Fibroblast of skin of scalp (primary cell): ENCODE measurements around the gene CAMTA1.

Experiments used
- DNase-seq: peaks from one replicate; pipeline ENCODE4 v3.0.0-alpha.2; 2013

CAMTA1 gene

GRCh38 chr1:7610106-7610731 lies 825.0 kb downstream of the CAMTA1 start:
- DNase-seq = no peak

DNA sequence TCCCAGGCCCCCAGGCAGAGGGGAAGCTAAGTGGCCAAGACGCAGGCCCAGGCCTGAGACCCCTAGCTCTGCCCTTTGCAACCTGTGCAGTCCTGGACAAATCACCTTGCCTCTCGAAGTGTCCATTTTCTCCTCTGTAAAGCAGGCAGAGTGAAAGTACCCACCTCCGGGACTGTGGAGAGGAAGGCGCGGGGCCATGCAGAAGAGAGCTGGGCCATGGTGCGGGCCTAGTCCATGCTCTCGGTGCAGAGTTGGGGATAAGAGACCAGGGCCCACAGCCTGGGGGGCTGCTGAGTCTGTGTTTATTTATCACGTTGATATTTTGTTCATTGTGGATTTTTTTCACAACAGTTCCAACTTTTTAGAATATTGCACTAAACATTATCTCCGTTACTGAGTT lies 825.7 kb downstream of the CAMTA1 start:
- DNase-seq = no peak

- no peak for DNase-seq
Observed at GRCh38 chr1:7611421-7612010, 826.3 kb downstream of the CAMTA1 start.

DNA sequence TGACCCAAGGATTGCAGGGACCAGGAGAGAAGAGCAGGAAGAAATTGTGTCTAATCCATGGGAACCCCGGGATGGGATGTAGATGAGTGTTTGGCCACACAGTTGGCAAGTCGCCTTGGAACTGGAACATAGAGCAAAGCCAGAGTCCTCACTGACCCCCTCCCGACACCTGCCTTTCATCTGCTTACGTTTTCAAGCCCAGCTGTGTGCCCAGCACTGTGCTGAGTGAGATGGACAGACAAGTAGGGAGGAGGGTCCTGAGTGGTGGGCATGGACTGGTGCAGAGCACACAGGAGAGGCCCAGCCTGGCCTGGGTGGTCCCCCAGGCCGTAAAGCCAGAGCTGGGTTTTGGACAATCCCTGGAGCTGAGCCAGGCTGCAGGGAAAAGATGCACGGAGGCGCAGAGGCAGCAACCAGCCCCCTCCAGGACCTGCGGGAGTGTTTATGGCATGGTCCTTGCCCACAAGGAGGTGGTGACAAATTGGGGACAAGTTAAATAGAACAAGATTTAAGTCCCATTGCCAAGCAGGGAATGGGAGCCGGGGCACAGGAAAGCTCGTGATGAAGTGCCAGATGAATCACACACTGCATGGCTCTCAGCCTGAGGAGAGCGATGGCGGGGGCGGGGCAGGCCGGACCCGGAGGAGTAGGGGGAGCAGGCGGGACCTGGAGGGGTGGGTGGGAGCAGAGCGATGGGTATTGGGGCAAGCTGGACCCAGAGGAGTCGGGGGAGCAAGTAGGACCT lies 828.0 kb downstream of the CAMTA1 start:
- no peak for DNase-seq

DNA sequence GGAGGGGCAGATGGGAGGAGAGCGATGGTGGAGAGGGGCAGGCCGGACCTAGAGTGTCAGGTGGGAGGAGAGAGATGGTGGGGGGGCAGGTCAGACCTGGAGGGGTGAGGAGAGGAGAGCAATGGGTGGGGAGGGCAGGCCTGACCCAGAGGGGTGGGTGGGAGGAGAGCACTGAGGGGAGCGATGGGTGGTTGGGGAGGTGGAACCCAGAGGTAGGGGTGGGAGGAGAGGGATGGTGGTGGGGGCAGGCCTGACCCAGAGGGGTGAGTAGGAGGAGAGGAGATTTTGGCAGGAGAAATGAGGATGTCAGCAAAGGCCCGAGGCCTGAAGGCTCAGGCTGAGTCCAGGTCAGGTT lies 828.6 kb downstream of the CAMTA1 start:
- no peak for DNase-seq

- no peak for DNase-seq
Observed at GRCh38 chr1:7614576-7615074, 829.4 kb downstream of the CAMTA1 start.

DNA sequence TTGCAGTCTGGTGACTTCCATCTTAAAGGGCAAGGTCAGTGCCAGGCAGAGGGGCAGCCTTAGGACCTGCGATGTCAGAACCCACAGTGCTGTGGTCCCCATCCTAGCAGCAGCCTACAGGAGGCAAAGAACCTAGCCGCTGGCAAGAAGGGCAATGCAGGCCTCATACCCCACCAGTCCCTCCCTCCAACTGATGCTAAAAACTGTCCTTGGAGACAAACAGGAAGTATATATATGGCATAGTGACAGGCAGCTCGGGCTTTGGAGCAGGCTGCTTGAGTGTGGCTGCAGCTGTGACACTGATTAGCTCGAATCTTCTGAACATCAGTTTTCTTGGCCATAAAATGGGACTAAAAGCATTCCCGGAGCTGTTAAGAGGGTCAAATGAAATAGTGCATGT lies 829.9 kb downstream of the CAMTA1 start:
- no peak for DNase-seq

GRCh38 chr1:7616076-7616832 lies 831.0 kb downstream of the CAMTA1 start:
- DNase-seq = peak; percentile 60

DNA sequence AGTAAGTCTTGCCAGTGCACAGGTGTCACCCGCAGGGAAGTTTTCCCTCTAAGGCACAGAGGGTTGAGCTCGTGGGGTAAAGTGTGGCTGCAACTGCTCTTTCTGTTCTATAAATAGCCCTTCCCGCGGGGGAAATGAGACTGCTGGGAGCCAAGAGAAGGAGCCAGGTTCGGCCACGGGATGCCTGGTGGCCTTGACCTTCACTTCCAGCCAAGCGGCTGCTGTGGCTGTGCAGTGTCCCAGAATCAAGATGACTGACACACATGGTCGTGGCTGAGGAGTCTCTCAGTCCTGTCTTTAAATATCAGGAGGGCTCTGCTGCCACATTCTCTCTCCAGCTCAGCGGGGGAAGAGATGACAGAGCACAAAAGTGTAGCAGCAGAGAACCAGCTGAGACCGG lies 831.7 kb downstream of the CAMTA1 start:
- DNase-seq = no peak

GRCh38 chr1:7617826-7618225 lies 832.6 kb downstream of the CAMTA1 start:
- no peak for DNase-seq

DNA sequence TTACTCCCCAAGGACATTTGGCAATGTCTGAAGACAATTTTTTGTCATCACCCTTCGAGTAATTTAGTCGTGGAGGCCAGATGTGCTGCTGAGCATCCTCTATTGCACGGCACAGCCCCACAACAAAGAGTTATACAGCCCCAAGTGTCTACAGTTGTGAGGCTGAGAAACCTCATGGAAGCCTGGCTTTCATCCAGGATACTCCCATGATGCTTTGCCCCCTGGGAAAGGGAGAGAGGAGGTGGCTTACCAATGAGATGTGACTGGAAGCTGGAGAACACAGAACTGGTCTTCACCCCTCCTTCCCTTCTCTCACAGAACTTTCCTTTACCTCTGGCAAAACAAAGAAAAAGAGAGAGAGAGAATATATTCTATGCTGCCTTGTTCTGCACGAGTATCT lies 834.9 kb downstream of the CAMTA1 start:
- DNase-seq = no peak

- no peak for DNase-seq
Observed at GRCh38 chr1:7621334-7622219, 836.3 kb downstream of the CAMTA1 start.

- DNase-seq = no peak
Observed at GRCh38 chr1:7623842-7624241, 838.6 kb downstream of the CAMTA1 start.

- DNase-seq = no peak
Observed at GRCh38 chr1:7624791-7625355, 839.6 kb downstream of the CAMTA1 start.

GRCh38 chr1:7625401-7625800 lies 840.1 kb downstream of the CAMTA1 start:
- no peak for DNase-seq

DNA sequence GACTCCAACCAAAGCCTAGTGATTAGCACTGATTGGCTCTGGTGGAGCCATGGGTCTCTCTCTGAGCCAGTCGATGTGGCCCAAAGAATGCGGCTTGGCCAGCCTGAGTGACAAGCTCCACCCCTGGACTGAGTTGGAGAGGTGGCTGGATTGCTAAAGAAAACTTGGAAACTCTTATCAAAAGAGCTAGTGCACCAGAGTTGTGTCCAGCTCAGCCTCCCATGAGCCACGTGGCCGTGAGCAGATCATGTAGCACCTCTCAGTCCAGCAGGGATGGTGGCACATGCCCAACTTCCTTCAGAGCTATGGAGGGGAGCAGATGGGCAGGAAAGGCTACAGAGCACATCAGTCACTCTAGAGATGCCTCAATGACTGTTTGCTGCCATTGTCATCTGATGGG lies 843.0 kb downstream of the CAMTA1 start:
- DNase-seq = no peak

GRCh38 chr1:7629011-7629410 lies 843.8 kb downstream of the CAMTA1 start:
- DNase-seq = no peak

- DNase-seq = no peak
Observed at GRCh38 chr1:7629465-7630195, 844.4 kb downstream of the CAMTA1 start.

DNA sequence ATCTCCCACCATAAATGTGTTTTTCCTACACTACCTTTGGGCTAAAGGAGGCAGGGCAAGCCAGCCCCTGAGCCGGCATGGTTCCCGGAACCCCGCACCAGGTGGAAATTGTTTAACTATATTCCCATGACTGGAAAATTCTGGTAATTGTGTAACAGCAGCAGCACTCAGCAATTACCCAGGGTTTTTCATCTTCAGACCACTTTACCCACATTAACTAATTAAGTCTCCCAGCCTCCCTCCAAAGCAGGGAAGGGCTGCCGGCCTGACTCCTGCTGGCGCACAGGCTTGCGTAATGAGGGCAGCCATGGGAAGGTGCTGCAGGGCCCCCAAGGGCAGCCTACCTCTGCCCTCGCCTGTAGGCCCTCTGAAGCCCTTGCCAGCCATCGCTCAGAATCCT lies 845.1 kb downstream of the CAMTA1 start:
- no peak for DNase-seq

- no peak for DNase-seq
Observed at GRCh38 chr1:7632176-7632575, 846.9 kb downstream of the CAMTA1 start.

- no peak for DNase-seq
Observed at GRCh38 chr1:7632681-7633080, 847.4 kb downstream of the CAMTA1 start.
